Keratinocyte (primary cell): Measurements from ENCODE around the gene BMPER.

Experiments used
- CTCF ChIP-seq, 3 experiments: IDR thresholded peaks in 1 of 3; conservative IDR thresholded peaks in 1 of 3; optimal IDR thresholded peaks in 1 of 3; 2 replicates in 2 of 3; 3 replicates in 1 of 3; pipeline versions ENCODE3 to v1.5.1; 2011; ENCODE audit warnings: low read length in 3 of 3, mild to moderate bottlenecking in 3 of 3, moderate library complexity in 2 of 3, control low read depth in 1 of 3, inconsistent platforms in 1 of 3; ENCODE audit not compliant: insufficient read depth in 2 of 3; ENCODE audit errors: extremely low read depth in 1 of 3
- EZH2 ChIP-seq: IDR thresholded peaks from one replicate; pipeline ENCODE4 v1.6.1; 2012; ENCODE audit warnings: inconsistent platforms, mild to moderate bottlenecking, low read length, moderate library complexity

DNA sequence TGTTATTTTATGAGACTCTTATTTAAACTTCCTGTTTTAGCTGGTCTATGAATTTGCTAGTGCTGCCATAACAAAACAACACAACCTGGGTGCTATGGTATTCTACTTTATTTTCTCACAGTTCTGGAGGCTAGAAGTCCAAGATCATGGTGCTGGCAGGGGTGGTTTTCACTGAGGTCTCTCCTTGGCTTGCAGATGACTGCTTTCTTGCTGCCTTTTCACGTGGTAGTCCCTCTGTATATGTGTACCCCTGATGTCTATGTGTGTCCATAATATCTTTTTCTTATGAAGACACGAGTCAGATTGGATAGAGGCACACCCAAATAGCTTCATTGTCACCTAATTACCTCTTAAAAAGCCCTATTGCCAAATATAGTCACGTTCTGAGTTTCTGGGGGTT is 270.5 kb downstream of the BMPER start:
- TF ChIP-seq CTCF (optimal IDR thresholded peaks at IDR 0.05 in 1 of 3, IDR thresholded peaks at IDR 0.05 in 1 of 3, conservative IDR thresholded peaks at IDR 0.05 in 1 of 3; ENCODE audit: extremely low read depth in 1 of 3, insufficient read depth in 2 of 3, low read length in 3 of 3) (no peak), EZH2 (no peak)
